GM13976 (cell line): ENCODE results near the gene LY6G5C.
A peak's percentile ranks its signal among the peaks of the same experiment; 100 is the strongest.

Experiments used
- DNase-seq: peaks from one replicate; pipeline ENCODE4 v3.0.0; 2012; ENCODE audit warnings: low spot score
- CTCF ChIP-seq: IDR thresholded peaks from 2 replicates; pipeline ENCODE4 v1.5.1; 2012; ENCODE audit warnings: borderline replicate concordance, mild to moderate bottlenecking; ENCODE audit not compliant: insufficient read depth; ENCODE audit errors: extremely low read depth, missing control alignments, control extremely low read depth
- in situ Hi-C: fragments of 300-500 bp; cut with MboI; formaldehyde crosslinking; loops from one replicate; pipeline ENCODE4 v1.12.0; 2022; ENCODE audit warnings: low sequenced_read_pairs, mixed read lengths, inconsistent platforms; ENCODE audit not compliant: unreplicated experiment

Gene LY6G5C

GRCh38 chr6:31657406-31658157 lies 23.3 kb downstream of the LY6G5C start:
- in situ Hi-C loops = no loop called here
- TF ChIP-seq CTCF = no peak
- DNase-seq = no peak

GRCh38 chr6:31655349-31656237 lies 25.3 kb downstream of the LY6G5C start, which contains the start of gene APOM:
APOM (plus strand) TSS chr6:31655894; CDS start chr6:31655967, 73 bp downstream.
- in situ Hi-C loops = no loop called here
- TF ChIP-seq CTCF = no peak
- no peak for DNase-seq

- TF ChIP-seq CTCF = no peak
- in situ Hi-C loops = no loop called here
- DNase-seq = no peak
Observed at GRCh38 chr6:31654574-31655348, 26.1 kb downstream of the LY6G5C start.

GRCh38 chr6:31652925-31653724 lies 27.7 kb downstream of the LY6G5C start:
- peak; percentile 92 for DNase-seq
- in situ Hi-C loops = no loop called here
- TF ChIP-seq CTCF = no peak

- TF ChIP-seq CTCF = no peak
- in situ Hi-C loops = no loop called here
- DNase-seq = peak; percentile 73
Observed at GRCh38 chr6:31651602-31652191, 29.2 kb downstream of the LY6G5C start.
